HG02885 (cell line): Measurements from ENCODE around the gene PSG11.
"Not testable (repeated sequence)": the region's sequence is repeated elsewhere in the genome, so short reads cannot be mapped to it uniquely, and the experiment has no call there.

Experiments
- ATAC-seq: cut with Tn5 transposase; IDR thresholded peaks from one replicate; pipeline ENCODE4 v1.9.1; 2021; ENCODE audit warnings: mild to moderate bottlenecking; ENCODE audit not compliant: unreplicated experiment, poor library complexity

Gene PSG11

DNA sequence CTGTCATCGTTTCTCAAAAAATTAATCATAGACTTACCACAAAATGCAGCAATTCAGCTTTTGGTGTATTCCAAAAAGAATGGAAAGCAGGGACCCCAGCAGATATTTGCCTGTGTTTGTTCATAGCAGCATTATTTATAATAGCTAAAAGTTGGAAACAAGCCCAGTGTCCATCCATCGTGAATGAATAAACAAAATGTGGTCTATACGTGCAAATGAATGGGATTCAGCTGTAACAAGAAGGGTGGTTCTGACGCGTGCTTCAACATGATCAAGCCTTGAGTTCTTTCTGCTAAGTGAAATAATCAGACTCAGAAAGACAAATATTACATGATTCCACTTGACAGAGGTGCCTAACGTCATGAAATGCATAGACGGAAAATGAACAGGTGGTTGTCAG is 36.4 kb downstream of the PSG11 start:
- ATAC-seq, result no peak

DNA sequence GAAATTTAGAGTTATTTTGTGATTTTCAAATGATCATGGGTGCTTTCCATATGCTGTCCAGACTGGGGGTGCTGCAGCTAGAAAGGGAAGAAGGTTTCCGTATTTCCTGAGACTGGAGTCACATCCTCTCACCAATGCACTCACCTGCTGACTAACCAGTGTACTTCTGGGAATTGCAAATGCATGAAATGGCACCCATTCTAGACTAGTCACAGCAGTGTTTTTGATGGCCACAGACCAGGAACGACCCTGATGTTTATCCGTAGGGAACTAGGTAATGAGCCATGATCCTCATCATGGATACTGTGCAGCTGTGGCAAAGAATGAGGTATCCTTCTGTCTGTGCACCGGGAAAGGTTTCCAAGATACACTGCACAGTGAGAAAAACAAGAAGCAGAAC is 37.1 kb downstream of the PSG11 start:
- not testable (repeated sequence) for ATAC-seq

DNA sequence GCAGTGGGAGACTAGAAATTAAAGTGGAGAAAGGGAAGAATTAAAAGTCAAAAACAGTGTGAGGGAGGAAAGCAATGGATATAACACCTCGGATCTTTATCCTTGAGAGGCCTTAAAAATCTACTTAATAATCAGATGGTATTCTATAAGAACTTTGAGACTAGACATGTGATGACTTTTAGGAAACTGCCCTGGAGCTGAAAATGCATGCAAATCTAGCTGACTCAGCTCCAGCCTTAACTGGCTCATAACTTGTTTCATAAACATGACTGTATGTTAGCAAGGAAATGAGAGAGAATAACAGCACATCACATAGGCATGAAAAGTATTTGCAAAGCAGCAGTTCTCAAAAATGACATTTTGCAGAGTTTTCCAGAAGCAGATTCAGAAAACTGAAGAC is 38.1 kb downstream of the PSG11 start:
- ATAC-seq, result not testable (repeated sequence)

DNA sequence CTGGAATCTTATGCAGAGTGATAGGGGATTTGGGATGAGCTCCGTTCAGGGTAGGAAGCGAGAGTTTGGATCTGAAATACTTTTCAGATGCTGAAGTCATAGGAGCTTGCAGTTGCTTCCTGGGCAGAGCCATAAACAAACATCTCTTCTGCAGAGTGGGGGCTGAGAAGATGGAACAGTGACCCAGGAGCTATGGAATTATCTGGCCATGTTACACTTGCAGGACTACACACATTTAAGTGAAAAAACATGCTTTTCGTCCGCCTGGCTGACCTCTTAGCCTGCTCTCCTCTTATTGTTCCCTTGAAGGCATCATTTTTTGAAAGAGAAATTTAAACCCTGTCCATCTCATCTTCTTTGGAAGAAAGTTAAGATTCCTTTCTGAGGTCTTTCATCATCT is 40.7 kb downstream of the PSG11 start:
- ATAC-seq, result no peak

DNA sequence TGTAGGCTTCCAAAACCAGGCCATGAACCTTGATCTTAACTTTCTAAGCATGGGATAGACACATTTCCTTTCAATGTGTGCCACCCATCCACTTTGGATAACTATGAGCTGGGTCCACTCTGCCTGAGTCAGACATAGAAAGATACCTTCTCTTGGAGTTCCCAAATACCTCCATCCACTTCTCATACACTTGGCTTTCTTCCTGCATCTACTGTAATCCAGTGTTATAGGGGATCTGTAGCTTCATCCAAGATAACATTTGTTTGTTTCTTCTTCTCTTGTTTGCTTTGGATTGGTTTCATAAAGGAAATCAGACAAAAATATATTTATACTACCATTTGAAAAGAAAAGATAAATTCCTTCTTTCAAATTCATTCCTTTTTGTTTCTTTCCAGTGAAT is 44.2 kb downstream of the PSG11 start:
- not testable (repeated sequence) for ATAC-seq

DNA sequence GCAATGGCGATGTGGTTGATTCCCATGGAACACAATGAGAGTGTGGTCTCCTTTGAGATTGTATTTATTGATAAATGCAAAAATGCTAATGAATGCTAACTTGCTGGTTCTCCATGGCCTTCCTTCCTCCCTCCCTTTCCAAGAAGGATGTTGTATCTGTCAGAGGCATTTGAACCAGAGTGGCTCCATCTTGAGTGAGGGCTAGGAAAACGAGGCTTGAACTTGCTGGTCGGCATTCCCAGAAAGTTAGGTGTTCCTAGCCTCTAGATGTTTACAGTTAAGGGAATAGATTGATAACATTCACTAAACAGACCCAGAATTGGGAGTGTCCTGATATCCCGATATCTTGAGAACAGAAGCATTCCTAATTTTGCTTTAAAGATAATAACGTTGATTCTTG is 54.8 kb downstream of the PSG11 start:
- not testable (repeated sequence) for ATAC-seq

DNA sequence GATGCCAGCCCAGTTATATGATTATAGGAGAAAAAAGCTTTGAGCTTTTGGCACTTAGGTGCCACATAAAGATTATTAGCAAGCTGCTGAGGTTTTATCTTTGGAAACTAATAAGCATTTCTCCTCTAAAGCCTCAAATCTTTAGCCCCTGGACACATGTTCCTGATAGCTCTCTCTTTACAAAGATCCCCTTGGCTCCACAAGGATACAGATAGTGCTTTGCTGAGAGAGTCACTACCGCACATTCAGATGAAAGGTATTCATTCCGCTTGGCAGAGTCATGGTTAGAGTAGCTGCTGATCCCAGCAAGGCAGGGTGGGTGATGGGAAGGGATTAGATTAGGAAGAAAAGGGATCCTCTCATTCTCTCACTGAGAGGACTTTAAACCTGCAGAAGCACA is 61.1 kb downstream of the PSG11 start:
- no peak for ATAC-seq

DNA sequence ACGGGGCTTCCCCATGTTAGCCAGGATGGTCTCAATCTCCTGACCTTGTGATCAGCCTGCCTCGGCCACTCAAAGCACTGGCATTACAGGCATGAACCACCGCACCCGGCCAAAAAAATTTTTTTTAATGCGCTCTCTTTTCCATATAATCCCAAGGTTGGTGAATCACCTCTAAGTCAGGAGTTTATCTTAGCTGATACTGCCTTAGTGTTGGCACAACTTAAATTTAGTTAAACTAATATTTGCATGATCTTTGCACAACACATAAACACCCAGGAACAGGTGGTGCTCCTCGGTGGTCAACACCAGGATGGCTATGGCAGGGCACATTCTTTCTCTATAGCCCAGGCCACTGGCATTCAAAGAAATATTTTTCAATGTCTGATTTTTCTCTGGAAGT is 65.2 kb downstream of the PSG11 start:
- ATAC-seq, result no peak
